Natural killer cell (primary cell): ENCODE data around the gene PRM3. TPM values are rescaled to one million over a fixed set of nuclear protein-coding genes. Genes with fewer than 3 reads are reported as not detected.

Source experiments
- ATAC-seq, 3 donors: fragments of 150-1000 bp in 2 of 3; fragments of 200-7000 bp in 1 of 3; cut with Tn5 transposase; 1 replicate in 1 of 3; 2 replicates in 2 of 3; pipeline ENCODE4 v1.10.0; 2021; ENCODE audit warnings: mild to moderate bottlenecking in 2 of 3, moderate library complexity in 2 of 3
- DNase-seq, 2 donors: peaks; one replicate each; pipeline versions ENCODE4 v3.0.0 to v3.0.0-alpha.2; 2013 to 2021; ENCODE audit warnings: mixed read lengths in 1 of 2
- H3K27ac ChIP-seq: one replicate; pipeline ENCODE4 v1.5.1; 2013; ENCODE audit warnings: mild to moderate bottlenecking, low read length
- H3K27me3 ChIP-seq: one replicate; pipeline ENCODE4 v1.6.1; 2013; ENCODE audit warnings: low read length; ENCODE audit not compliant: control insufficient read depth, insufficient read depth
- H3K36me3 ChIP-seq: one replicate; pipeline ENCODE4 v1.6.1; 2013; ENCODE audit warnings: low read length; ENCODE audit not compliant: control insufficient read depth, insufficient read depth
- H3K4me1 ChIP-seq: one replicate; pipeline ENCODE4 v1.6.1; 2013; ENCODE audit warnings: low read length; ENCODE audit not compliant: control insufficient read depth, insufficient read depth
- H3K4me3 ChIP-seq: one replicate; pipeline ENCODE4 v1.5.1; 2013; ENCODE audit warnings: low read length
- H3K9me3 ChIP-seq: one replicate; pipeline ENCODE4 v1.6.1; 2013; ENCODE audit warnings: low read length; ENCODE audit not compliant: control insufficient read depth, insufficient read depth
- H3K27ac Mint-ChIP-seq, 2 donors: one replicate each; pipeline ENCODE4 v1.8.0; 2022; ENCODE audit warnings: mild to moderate bottlenecking in 2 of 2, mixed read lengths in 2 of 2, moderate library complexity in 1 of 2
- H3K27me3 Mint-ChIP-seq, 2 donors: one replicate each; pipeline ENCODE4 v1.8.0; 2022; ENCODE audit warnings: low read depth in 2 of 2, mixed read lengths in 2 of 2
- H3K36me3 Mint-ChIP-seq: one replicate; pipeline ENCODE4 v1.8.0; 2022; ENCODE audit warnings: mixed read lengths
- H3K4me1 Mint-ChIP-seq, 2 donors: one replicate each; pipeline ENCODE4 v1.8.0; 2022; ENCODE audit warnings: mixed read lengths in 2 of 2
- H3K4me3 Mint-ChIP-seq: one replicate; pipeline ENCODE4 v1.8.0; 2022; ENCODE audit warnings: mild to moderate bottlenecking, moderate library complexity, mixed read lengths
- H3K9me3 Mint-ChIP-seq, 2 donors: one replicate each; pipeline ENCODE4 v1.8.0; 2022; ENCODE audit warnings: mixed read lengths in 2 of 2
- WGBS: methylation state at CpG from one replicate; pipeline ENCODE4 v1.1.7; 2013; ENCODE audit warnings: missing lambda C conversion rate; ENCODE audit not compliant: insufficient coverage; 5-methylcytosine and 5-hydroxymethylcytosine counted together
- intact Hi-C: fragments of 100-400 bp; cut with micrococcal nuclease; formaldehyde crosslinking; loops from one replicate; pipeline ENCODE4 v1.14.2; 2022
- total RNA-seq, 4 donors: library from RNA; stranded (reverse); fragments of 120-200 nt in 1 of 4; gene quantifications; one replicate each; pipeline versions ENCODE4 v1.2.3 to v1.2.4, GENCODE V29; 2013 to 2022
- TF ChIP-seq, protein P1 (sequence below): fragments of 200-600 bp; IDR thresholded peaks from one replicate; pipeline ENCODE4 v1.8.0; 2022; ENCODE audit warnings: antibody characterized with exemption

PRM3 gene
- total RNA-seq, 3 donors from 2014 or later (not counting 1 experiment from before 2014, with no cell fraction given), result not detected

DNA sequence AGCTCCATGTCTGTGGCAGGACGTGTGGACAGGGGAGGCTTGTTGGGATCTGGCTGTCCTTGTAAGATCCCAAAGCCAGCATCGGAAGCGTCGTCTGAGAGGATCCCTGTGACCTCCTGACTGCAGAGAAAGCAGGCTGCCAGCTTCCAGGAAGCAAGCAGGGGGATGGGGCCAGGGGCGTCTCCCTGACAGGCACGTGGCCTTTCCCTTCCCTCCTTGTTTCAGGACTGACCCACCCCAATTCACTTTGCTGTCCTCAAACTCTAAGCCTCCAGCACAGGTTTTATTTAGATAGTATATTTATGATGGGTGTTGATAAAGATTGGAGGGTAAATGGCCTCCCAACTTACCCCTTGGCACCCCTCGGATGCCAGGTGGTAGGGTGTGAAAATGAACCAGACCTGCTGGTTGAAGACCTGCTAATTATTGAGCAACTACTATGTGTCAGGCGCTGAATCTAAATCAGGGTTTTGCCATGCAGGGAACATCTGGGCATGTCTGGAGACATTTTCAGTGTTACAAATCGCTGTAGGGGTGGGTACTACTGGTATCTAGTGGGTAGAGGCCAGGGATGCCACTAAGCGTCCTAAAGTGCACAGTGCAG, 42.0 kb downstream of the PRM3 start:
- H3K9me3 ChIP-seq, result no peaks in the 10 kb centered on the region
- ATAC-seq (no peak), DNase-seq (no peak)
- H3K9me3 Mint-ChIP-seq, result no peaks in the 10 kb centered on the region
- WGBS, result 86% methylated on average over 10 of the region's 10 CpGs
- H3K36me3 ChIP-seq, result no peaks in the 10 kb centered on the region
- TF ChIP-seq, protein P1, sequence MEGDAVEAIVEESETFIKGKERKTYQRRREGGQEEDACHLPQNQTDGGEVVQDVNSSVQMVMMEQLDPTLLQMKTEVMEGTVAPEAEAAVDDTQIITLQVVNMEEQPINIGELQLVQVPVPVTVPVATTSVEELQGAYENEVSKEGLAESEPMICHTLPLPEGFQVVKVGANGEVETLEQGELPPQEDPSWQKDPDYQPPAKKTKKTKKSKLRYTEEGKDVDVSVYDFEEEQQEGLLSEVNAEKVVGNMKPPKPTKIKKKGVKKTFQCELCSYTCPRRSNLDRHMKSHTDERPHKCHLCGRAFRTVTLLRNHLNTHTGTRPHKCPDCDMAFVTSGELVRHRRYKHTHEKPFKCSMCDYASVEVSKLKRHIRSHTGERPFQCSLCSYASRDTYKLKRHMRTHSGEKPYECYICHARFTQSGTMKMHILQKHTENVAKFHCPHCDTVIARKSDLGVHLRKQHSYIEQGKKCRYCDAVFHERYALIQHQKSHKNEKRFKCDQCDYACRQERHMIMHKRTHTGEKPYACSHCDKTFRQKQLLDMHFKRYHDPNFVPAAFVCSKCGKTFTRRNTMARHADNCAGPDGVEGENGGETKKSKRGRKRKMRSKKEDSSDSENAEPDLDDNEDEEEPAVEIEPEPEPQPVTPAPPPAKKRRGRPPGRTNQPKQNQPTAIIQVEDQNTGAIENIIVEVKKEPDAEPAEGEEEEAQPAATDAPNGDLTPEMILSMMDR, result no peak
- no peak overlapping the region for H3K27ac ChIP-seq
- H3K4me1 Mint-ChIP-seq, result peaks cover 42 to 47% of the 10 kb centered on the region in 2 donors
- H3K27me3 Mint-ChIP-seq, result no peaks in the 10 kb centered on the region
- H3K27ac Mint-ChIP-seq, result peak overlapping the region; percentile 84 to 92
- no peak overlapping the region for H3K4me3 ChIP-seq
- H3K4me3 Mint-ChIP-seq, result no peak overlapping the region
- intact Hi-C loops, result loop anchor here (10.0 kb wide), 1 partner anchor 357 kb away; the partner anchor contains the start of gene CIITA
- no peaks in the 10 kb centered on the region for H3K27me3 ChIP-seq
- no peaks in the 10 kb centered on the region for H3K36me3 Mint-ChIP-seq
- H3K4me1 ChIP-seq, result peaks cover 52% of the 10 kb centered on the region

DNA sequence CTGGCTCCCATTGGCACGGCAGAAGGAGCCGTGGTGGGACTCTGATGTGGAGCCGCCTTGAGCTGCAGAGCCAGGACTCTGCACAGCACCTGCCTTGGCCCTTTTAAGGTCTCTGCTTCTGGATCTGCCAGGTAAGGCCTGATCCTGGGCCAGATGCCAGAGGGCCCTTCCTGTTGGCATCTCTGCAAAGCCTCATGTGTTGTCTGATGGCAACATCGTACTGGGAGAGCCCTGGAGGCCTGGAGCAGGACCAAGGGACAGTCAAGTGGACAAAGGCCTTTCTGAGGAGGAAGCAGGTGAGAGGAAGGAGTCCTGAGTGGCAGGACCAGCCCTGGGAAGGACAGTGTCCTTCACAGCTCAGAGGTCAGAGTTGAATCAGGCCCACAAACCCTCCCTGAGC, 43.5 kb downstream of the PRM3 start:
- no peak for DNase-seq
- H3K27ac Mint-ChIP-seq, result peak overlapping the region; percentile 42 to 66
- 94% methylated on average over 4 of the region's 4 CpGs for WGBS
- no peaks in the 10 kb centered on the region for H3K9me3 ChIP-seq
- no peak overlapping the region for H3K4me3 Mint-ChIP-seq
- H3K36me3 ChIP-seq, result no peaks in the 10 kb centered on the region
- intact Hi-C loops, result loop anchor here (5.0 to 10.0 kb wide), 2 partner anchors 122 to 355 kb away; partner anchors contain the start of gene CIITA
- no peaks in the 10 kb centered on the region for H3K27me3 ChIP-seq
- H3K27me3 Mint-ChIP-seq, result no peaks in the 10 kb centered on the region
- no peak for ATAC-seq
- no peaks in the 10 kb centered on the region for H3K36me3 Mint-ChIP-seq
- TF ChIP-seq, protein P1, result no peak
- H3K4me1 Mint-ChIP-seq, result peaks cover 45 to 48% of the 10 kb centered on the region in 2 donors
- H3K9me3 Mint-ChIP-seq, result no peaks in the 10 kb centered on the region
- H3K4me1 ChIP-seq, result peaks cover 51% of the 10 kb centered on the region
- H3K4me3 ChIP-seq, result no peak overlapping the region
- no peak overlapping the region for H3K27ac ChIP-seq

DNA sequence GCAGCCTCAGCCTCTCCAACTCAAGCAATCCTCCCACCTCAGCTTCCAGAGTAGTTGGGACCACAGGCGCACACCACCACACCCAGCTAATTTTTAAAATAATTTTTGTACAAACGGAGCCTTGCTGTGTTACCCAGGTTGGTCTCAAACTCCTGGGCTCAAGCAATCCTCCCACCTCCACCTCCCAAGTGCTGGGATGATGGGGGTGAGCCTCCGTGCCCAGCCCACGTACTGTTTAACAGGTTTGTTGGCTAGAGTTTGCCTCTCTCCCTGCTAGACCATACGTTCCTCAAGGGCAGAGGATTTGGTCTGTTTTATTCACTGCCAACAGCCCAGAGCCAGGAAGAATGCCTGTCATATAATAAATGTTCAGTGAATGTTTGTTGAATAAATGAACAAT, 44.0 kb downstream of the PRM3 start:
- ATAC-seq (no peak), DNase-seq (no peak)
- Mint-ChIP-seq H3K36me3 (no peaks in the 10 kb centered on the region), H3K4me3 (no peak overlapping the region), H3K9me3 (no peaks in the 10 kb centered on the region), H3K4me1 (peaks cover 45 to 48% of the 10 kb centered on the region in 2 donors), H3K27ac (peak overlapping the region; percentile 42 to 66), H3K27me3 (no peaks in the 10 kb centered on the region)
- Histone ChIP-seq H3K36me3 (no peaks in the 10 kb centered on the region), H3K27ac (no peak overlapping the region), H3K27me3 (no peaks in the 10 kb centered on the region), H3K4me1 (peaks cover 51% of the 10 kb centered on the region), H3K4me3 (no peak overlapping the region), H3K9me3 (no peaks in the 10 kb centered on the region)
- 98% methylated on average over 5 of the region's 5 CpGs for WGBS
- TF ChIP-seq, protein P1, result no peak
- intact Hi-C loops, result loop anchor here (5.0 kb wide), 1 partner anchor 123 kb away; no protein-coding TSS in a partner anchor
